ENCODE data around the gene CSKMT.

- TF ChIP-seq CTCF (IDR thresholded peaks at IDR 0.05) (no peak), POLR2A (IDR thresholded peaks at IDR 0.05) (no peak)
Observed at GRCh38 chr11:62713343-62713742, 48.2 kb downstream of the CSKMT start.

Measured in esophagus squamous epithelium (tissue), 4 donors.